Measurements from ENCODE around the gene FARSB. TPM values are rescaled to one million over a fixed set of nuclear protein-coding genes. Genes with fewer than 3 reads are reported as not detected.
A peak's percentile ranks its signal among the peaks of the same experiment; 100 is the strongest.
"Not testable (repeated sequence)": the region's sequence is repeated elsewhere in the genome, so short reads cannot be mapped to it uniquely, and the experiment has no call there.

The FARSB gene
- total and polyA plus RNA-seq, 7 experiments from 2014 or later: 10.5 to 31.8 (median 16.5) TPM

GRCh38 chr2:222591661-222592060 is 64.2 kb downstream of the FARSB start:
- Mint-ChIP-seq H3K27ac (no peak overlapping the region), H3K27me3 (no peaks in the 10 kb centered on the region), H3K9me3 (peaks cover 0 to 3% (median 0%) of the 10 kb centered on the region in 11 donors), H3K36me3 (peaks cover 24 to 76% (median 63%) of the 10 kb centered on the region in 5 donors), H3K4me1 (peaks cover 3 to 25% (median 13%) of the 10 kb centered on the region in 7 donors), H3K4me3 (no peak overlapping the region)
- H3K27ac ChIP-seq (ENCODE audit: low read depth, low read length): no peak overlapping the region
- no peak overlapping the region for H3K4me3 ChIP-seq (ENCODE audit: low read length)
- DNase-seq (no peak), ATAC-seq (no peak)
- POLR2A ChIA-PET: no interaction called here
- H3K27me3 ChIP-seq (ENCODE audit: control insufficient read depth in 2 of 2, insufficient read depth in 2 of 2, low read length in 2 of 2): no peaks in the 10 kb centered on the region
- CTCF ChIA-PET: interaction anchor here (1.0 kb wide), 1 partner anchor 19 kb away, joined by 6 read pairs; no protein-coding TSS in a partner anchor
- no peaks in the 10 kb centered on the region for H3K4me1 ChIP-seq (ENCODE audit: control insufficient read depth in 2 of 2, insufficient read depth in 2 of 2, low read length in 2 of 2)
- no peaks in the 10 kb centered on the region for H3K9me3 ChIP-seq (ENCODE audit: control insufficient read depth in 2 of 3, low read length in 3 of 3)
- intact Hi-C loops (cut with micrococcal nuclease): no loop called here
- peaks cover 0 to 17% (median 3%) of the 10 kb centered on the region in 3 experiments for H3K36me3 ChIP-seq (ENCODE audit: control insufficient read depth in 2 of 3, insufficient read depth in 3 of 3, low read length in 3 of 3)

GRCh38 chr2:222584589-222584988 is 71.3 kb downstream of the FARSB start:
- DNase-seq; H3K27me3 Mint-ChIP-seq; intact Hi-C loops (cut with micrococcal nuclease); H3K27me3 ChIP-seq (ENCODE audit: control insufficient read depth in 2 of 2, insufficient read depth in 2 of 2, low read length in 2 of 2); H3K4me1 ChIP-seq (ENCODE audit: control insufficient read depth in 2 of 2, insufficient read depth in 2 of 2, low read length in 2 of 2); H3K4me3 ChIP-seq (ENCODE audit: low read length); H3K4me3 Mint-ChIP-seq; POLR2A ChIA-PET; CTCF ChIA-PET; H3K27ac ChIP-seq (ENCODE audit: low read depth, low read length); H3K27ac Mint-ChIP-seq; H3K9me3 ChIP-seq (ENCODE audit: control insufficient read depth in 2 of 3, low read length in 3 of 3); H3K9me3 Mint-ChIP-seq; ATAC-seq; H3K36me3 ChIP-seq (ENCODE audit: control insufficient read depth in 2 of 3, insufficient read depth in 3 of 3, low read length in 3 of 3): not testable (repeated sequence)
- Mint-ChIP-seq H3K36me3 (peaks cover 3 to 66% (median 32%) of the 10 kb centered on the region in 5 donors), H3K4me1 (peaks cover 3 to 48% (median 30%) of the 10 kb centered on the region in 7 donors)

- intact Hi-C loops (cut with micrococcal nuclease): no loop called here
- Histone ChIP-seq H3K4me1 (ENCODE audit: control insufficient read depth in 2 of 2, insufficient read depth in 2 of 2, low read length in 2 of 2) (no peaks in the 10 kb centered on the region), H3K27ac (ENCODE audit: low read depth, low read length) (no peak overlapping the region), H3K4me3 (ENCODE audit: low read length) (no peak overlapping the region), H3K9me3 (ENCODE audit: control insufficient read depth in 2 of 3, low read length in 3 of 3) (no peaks in the 10 kb centered on the region), H3K27me3 (ENCODE audit: control insufficient read depth in 2 of 2, insufficient read depth in 2 of 2, low read length in 2 of 2) (no peaks in the 10 kb centered on the region), H3K36me3 (ENCODE audit: control insufficient read depth in 2 of 3, insufficient read depth in 3 of 3, low read length in 3 of 3) (no peaks in the 10 kb centered on the region)
- no peak overlapping the region for H3K27ac Mint-ChIP-seq
- peak overlapping the region in 1 of 10 donors; percentile 33 for H3K4me3 Mint-ChIP-seq
- H3K4me1 Mint-ChIP-seq: peaks cover 3 to 42% (median 27%) of the 10 kb centered on the region in 7 donors
- ATAC-seq: no peak
- H3K36me3 Mint-ChIP-seq: peaks cover 3 to 56% (median 28%) of the 10 kb centered on the region in 5 donors
- ChIA-PET POLR2A (no interaction called here), CTCF (no interaction called here)
- peaks cover 0 to 3% (median 0%) of the 10 kb centered on the region in 11 donors for H3K9me3 Mint-ChIP-seq
- H3K27me3 Mint-ChIP-seq: no peaks in the 10 kb centered on the region
- no peak for DNase-seq
Measured at GRCh38 chr2:222582928-222583327, 73.0 kb downstream of the FARSB start.

- no peak overlapping the region for H3K27ac ChIP-seq (ENCODE audit: low read depth, low read length)
- CTCF ChIA-PET: no interaction called here
- no peaks in the 10 kb centered on the region for H3K9me3 ChIP-seq (ENCODE audit: control insufficient read depth in 2 of 3, low read length in 3 of 3)
- Mint-ChIP-seq H3K9me3 (no peaks in the 10 kb centered on the region), H3K27ac (no peak overlapping the region), H3K27me3 (no peaks in the 10 kb centered on the region), H3K36me3 (peaks cover 3 to 33% (median 9%) of the 10 kb centered on the region in 5 donors), H3K4me3 (no peak overlapping the region), H3K4me1 (peaks cover 3 to 26% (median 9%) of the 10 kb centered on the region in 7 donors)
- H3K4me1 ChIP-seq (ENCODE audit: control insufficient read depth in 2 of 2, insufficient read depth in 2 of 2, low read length in 2 of 2): no peaks in the 10 kb centered on the region
- no peak overlapping the region for H3K4me3 ChIP-seq (ENCODE audit: low read length)
- no peaks in the 10 kb centered on the region for H3K27me3 ChIP-seq (ENCODE audit: control insufficient read depth in 2 of 2, insufficient read depth in 2 of 2, low read length in 2 of 2)
- no peak for DNase-seq
- no peak for ATAC-seq
- intact Hi-C loops (cut with micrococcal nuclease): no loop called here
- H3K36me3 ChIP-seq (ENCODE audit: control insufficient read depth in 2 of 3, insufficient read depth in 3 of 3, low read length in 3 of 3): peaks cover 0 to 8% (median 7%) of the 10 kb centered on the region in 3 experiments
- POLR2A ChIA-PET: no interaction called here
Measured at GRCh38 chr2:222577341-222577740, 78.6 kb downstream of the FARSB start.

GRCh38 chr2:222576171-222577081 is 79.5 kb downstream of the FARSB start:
- Histone ChIP-seq H3K36me3 (ENCODE audit: control insufficient read depth in 2 of 3, insufficient read depth in 3 of 3, low read length in 3 of 3) (peaks cover 0 to 17% (median 7%) of the 10 kb centered on the region in 3 experiments), H3K27me3 (ENCODE audit: control insufficient read depth in 2 of 2, insufficient read depth in 2 of 2, low read length in 2 of 2) (no peaks in the 10 kb centered on the region), H3K27ac (ENCODE audit: low read depth, low read length) (no peak overlapping the region), H3K9me3 (ENCODE audit: control insufficient read depth in 2 of 3, low read length in 3 of 3) (no peaks in the 10 kb centered on the region), H3K4me3 (ENCODE audit: low read length) (no peak overlapping the region), H3K4me1 (ENCODE audit: control insufficient read depth in 2 of 2, insufficient read depth in 2 of 2, low read length in 2 of 2) (no peaks in the 10 kb centered on the region)
- peak overlapping the region in 3 of 9 donors; percentile 46 to 81 (median 77) for H3K27ac Mint-ChIP-seq
- no peak for DNase-seq
- ATAC-seq: no peak
- no peaks in the 10 kb centered on the region for H3K9me3 Mint-ChIP-seq
- H3K27me3 Mint-ChIP-seq: no peaks in the 10 kb centered on the region
- no peak overlapping the region for H3K4me3 Mint-ChIP-seq
- peaks cover 0 to 36% (median 13%) of the 10 kb centered on the region in 5 donors for H3K36me3 Mint-ChIP-seq
- ChIA-PET CTCF (no interaction called here), POLR2A (no interaction called here)
- H3K4me1 Mint-ChIP-seq: peaks cover 0 to 17% (median 5%) of the 10 kb centered on the region in 7 donors
- intact Hi-C loops (cut with micrococcal nuclease): no loop called here

GRCh38 chr2:222575618-222576017 is 80.3 kb downstream of the FARSB start:
- intact Hi-C loops (cut with micrococcal nuclease): no loop called here
- Mint-ChIP-seq H3K36me3 (peaks cover 0 to 43% (median 18%) of the 10 kb centered on the region in 5 donors), H3K27me3 (no peaks in the 10 kb centered on the region), H3K27ac (peak overlapping the region in 1 of 9 donors; percentile 12), H3K4me1 (peaks cover 0 to 15% (median 5%) of the 10 kb centered on the region in 7 donors), H3K4me3 (no peak overlapping the region), H3K9me3 (no peaks in the 10 kb centered on the region)
- no peak for DNase-seq
- ChIA-PET CTCF (no interaction called here), POLR2A (no interaction called here)
- H3K36me3 ChIP-seq (ENCODE audit: control insufficient read depth in 2 of 3, insufficient read depth in 3 of 3, low read length in 3 of 3): peaks cover 0 to 18% (median 7%) of the 10 kb centered on the region in 3 experiments
- H3K27ac ChIP-seq (ENCODE audit: low read depth, low read length): no peak overlapping the region
- H3K9me3 ChIP-seq (ENCODE audit: control insufficient read depth in 2 of 3, low read length in 3 of 3): no peaks in the 10 kb centered on the region
- no peaks in the 10 kb centered on the region for H3K4me1 ChIP-seq (ENCODE audit: control insufficient read depth in 2 of 2, insufficient read depth in 2 of 2, low read length in 2 of 2)
- H3K27me3 ChIP-seq (ENCODE audit: control insufficient read depth in 2 of 2, insufficient read depth in 2 of 2, low read length in 2 of 2): no peaks in the 10 kb centered on the region
- H3K4me3 ChIP-seq (ENCODE audit: low read length): no peak overlapping the region
- no peak for ATAC-seq
